Upper lobe of right lung (tissue), 1 donor: ENCODE results near the gene SHISA8. TPM values are rescaled to one million over a fixed set of nuclear protein-coding genes. Genes with fewer than 3 reads are reported as not detected.

Experiments
- ATAC-seq: fragments of 200-7000 bp; cut with Tn5 transposase; one replicate; pipeline ENCODE4 v1.9.1; 2020; ENCODE audit warnings: mild to moderate bottlenecking, moderate library complexity
- DNase-seq: peaks from one replicate; pipeline ENCODE4 v3.0.0-alpha.2; 2020
- H3K27ac ChIP-seq: fragments of 200-600 bp; one replicate; pipeline ENCODE4 v1.8.0; 2022
- H3K27me3 ChIP-seq: fragments of 200-600 bp; one replicate; pipeline ENCODE4 v1.8.0; 2022; ENCODE audit warnings: mild to moderate bottlenecking
- H3K36me3 ChIP-seq: fragments of 200-600 bp; one replicate; pipeline ENCODE4 v1.8.0; 2022
- H3K4me1 ChIP-seq: fragments of 200-600 bp; one replicate; pipeline ENCODE4 v1.8.0; 2022
- H3K4me3 ChIP-seq: fragments of 200-600 bp; one replicate; pipeline ENCODE4 v1.8.0; 2022; ENCODE audit warnings: mild to moderate bottlenecking
- H3K9me3 ChIP-seq: fragments of 200-600 bp; one replicate; pipeline ENCODE4 v1.8.0; 2022
- CTCF ChIP-seq: fragments of 200-600 bp; IDR thresholded peaks from one replicate; pipeline ENCODE4 v1.8.0; 2022; ENCODE audit warnings: antibody characterized with exemption
- intact Hi-C: fragments of 100-400 bp; cut with DNase I; formaldehyde crosslinking; loops from one replicate; pipeline ENCODE4 v1.11.0; 2022
- total RNA-seq: library from RNA; stranded (reverse); fragmentation: NEBNext Ultra II Directional; extraction: Animal tissue kit (Norgen Biotek cat#: 25700); gene quantifications from one replicate; pipeline ENCODE4 v1.2.1, GENCODE V29; 2021
- donor health status: DM: no; HTN: yes; CAD: no; lungs with severe emphysema.

The SHISA8 gene
- total RNA-seq, 1 donor from 2014 or later = not detected

GRCh38 chr22:41880653-41881052 is 34.2 kb downstream of the SHISA8 start:
- intact Hi-C loops = no loop called here
- DNase-seq (no peak), ATAC-seq (no peak)
- H3K27ac ChIP-seq = no peak overlapping the region
- peaks cover 95% of the 10 kb centered on the region for H3K36me3 ChIP-seq
- H3K4me1 ChIP-seq = no peaks in the 10 kb centered on the region
- TF ChIP-seq CTCF = no peak
- no peak overlapping the region for H3K4me3 ChIP-seq
- H3K27me3 ChIP-seq = no peaks in the 10 kb centered on the region
- H3K9me3 ChIP-seq = no peaks in the 10 kb centered on the region

GRCh38 chr22:41876675-41877074 is 38.2 kb downstream of the SHISA8 start:
- H3K9me3 ChIP-seq = no peaks in the 10 kb centered on the region
- intact Hi-C loops = no loop called here
- no peak overlapping the region for H3K4me3 ChIP-seq
- H3K4me1 ChIP-seq = no peaks in the 10 kb centered on the region
- no peak for TF ChIP-seq CTCF
- no peaks in the 10 kb centered on the region for H3K27me3 ChIP-seq
- ATAC-seq = no peak
- no peak for DNase-seq
- H3K27ac ChIP-seq = no peak overlapping the region
- H3K36me3 ChIP-seq = peaks cover 94% of the 10 kb centered on the region

- Histone ChIP-seq H3K36me3 (peaks cover 94% of the 10 kb centered on the region), H3K9me3 (no peaks in the 10 kb centered on the region), H3K27ac (no peak overlapping the region), H3K4me1 (no peaks in the 10 kb centered on the region), H3K4me3 (no peak overlapping the region), H3K27me3 (no peaks in the 10 kb centered on the region)
- ATAC-seq = no peak
- no peak for TF ChIP-seq CTCF
- intact Hi-C loops = no loop called here
- no peak for DNase-seq
Measured at GRCh38 chr22:41876275-41876674, 38.6 kb downstream of the SHISA8 start.

GRCh38 chr22:41875531-41876270 is 39.2 kb downstream of the SHISA8 start:
- Histone ChIP-seq H3K36me3 (peaks cover 94% of the 10 kb centered on the region), H3K4me3 (no peak overlapping the region), H3K27me3 (no peaks in the 10 kb centered on the region), H3K4me1 (no peaks in the 10 kb centered on the region), H3K9me3 (no peaks in the 10 kb centered on the region), H3K27ac (no peak overlapping the region)
- TF ChIP-seq CTCF = no peak
- no peak for ATAC-seq
- intact Hi-C loops = no loop called here
- no peak for DNase-seq

GRCh38 chr22:41874090-41874489 is 40.8 kb downstream of the SHISA8 start:
- no peaks in the 10 kb centered on the region for H3K27me3 ChIP-seq
- H3K36me3 ChIP-seq = peaks cover 94% of the 10 kb centered on the region
- H3K9me3 ChIP-seq = no peaks in the 10 kb centered on the region
- DNase-seq (no peak), ATAC-seq (no peak)
- H3K4me1 ChIP-seq = no peaks in the 10 kb centered on the region
- no peak for TF ChIP-seq CTCF
- H3K4me3 ChIP-seq = no peak overlapping the region
- no peak overlapping the region for H3K27ac ChIP-seq
- intact Hi-C loops = no loop called here

- ATAC-seq = no peak
- DNase-seq = no peak
- Histone ChIP-seq H3K4me3 (no peak overlapping the region), H3K36me3 (peaks cover 93% of the 10 kb centered on the region), H3K4me1 (no peaks in the 10 kb centered on the region), H3K27ac (no peak overlapping the region), H3K9me3 (no peaks in the 10 kb centered on the region), H3K27me3 (no peaks in the 10 kb centered on the region)
- intact Hi-C loops = no loop called here
- no peak for TF ChIP-seq CTCF
Measured at GRCh38 chr22:41873391-41873790, 41.5 kb downstream of the SHISA8 start.
